PFSK-1 (cell line): ENCODE results near the gene RABGAP1L.

Source experiments
- FOXP2 ChIP-seq: optimal IDR thresholded peaks from 2 replicates; pipeline ENCODE3; 2011; ENCODE audit warnings: borderline replicate concordance, control low read depth, inconsistent platforms; ENCODE audit not compliant: insufficient read depth; ENCODE audit errors: extremely low read length, extremely low read depth
- POLR2AphosphoS5 ChIP-seq: IDR thresholded peaks from 2 replicates; pipeline ENCODE4 v1.6.1; 2012; ENCODE audit warnings: low read depth, mild to moderate bottlenecking, control low read depth, low read length, moderate library complexity
- REST ChIP-seq, 2 experiments: IDR thresholded peaks; 2 replicates each; pipeline versions ENCODE4 v1.6.1 to v1.8.0; 2011 to 2012; ENCODE audit warnings: low read depth in 2 of 2, low read length in 2 of 2, control low read depth in 1 of 2, inconsistent platforms in 1 of 2, mild to moderate bottlenecking in 1 of 2, moderate library complexity in 1 of 2; ENCODE audit not compliant: insufficient read depth in 1 of 2
- SIN3A ChIP-seq: IDR thresholded peaks from 2 replicates; pipeline ENCODE4 v1.6.1; 2012; ENCODE audit warnings: mild to moderate bottlenecking, low read length, moderate library complexity, borderline replicate concordance; ENCODE audit not compliant: insufficient read depth
- TAF1 ChIP-seq: IDR thresholded peaks from 2 replicates; pipeline ENCODE4 v1.6.1; 2012; ENCODE audit warnings: low read length, control low read depth, borderline replicate concordance; ENCODE audit not compliant: insufficient read depth

RABGAP1L gene

DNA sequence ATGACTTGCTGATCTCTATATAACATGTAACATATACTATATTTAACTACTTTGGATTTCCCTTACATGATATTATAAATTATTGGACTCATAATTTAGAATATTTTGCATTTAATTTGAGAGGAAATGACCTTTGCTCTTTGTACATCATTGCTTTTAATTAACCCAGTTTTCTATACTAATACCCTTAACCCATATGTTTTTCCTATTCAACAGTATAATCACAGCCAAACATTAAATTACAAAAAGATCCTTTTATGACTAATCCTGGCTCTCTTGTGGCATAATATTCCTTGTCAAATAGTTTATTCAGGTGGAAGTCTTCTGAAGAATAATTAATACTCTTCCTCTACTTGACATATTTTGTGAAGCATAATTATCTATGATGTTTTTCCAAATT, 232.4 kb downstream of the RABGAP1L start:
- TF ChIP-seq TAF1 (no peak), FOXP2 (no peak), POLR2AphosphoS5 (no peak), SIN3A (no peak), REST (IDR thresholded peaks at IDR 0.05; ENCODE audit: insufficient read depth in 1 of 2, low read depth in 2 of 2, low read length in 2 of 2) (no peak)

DNA sequence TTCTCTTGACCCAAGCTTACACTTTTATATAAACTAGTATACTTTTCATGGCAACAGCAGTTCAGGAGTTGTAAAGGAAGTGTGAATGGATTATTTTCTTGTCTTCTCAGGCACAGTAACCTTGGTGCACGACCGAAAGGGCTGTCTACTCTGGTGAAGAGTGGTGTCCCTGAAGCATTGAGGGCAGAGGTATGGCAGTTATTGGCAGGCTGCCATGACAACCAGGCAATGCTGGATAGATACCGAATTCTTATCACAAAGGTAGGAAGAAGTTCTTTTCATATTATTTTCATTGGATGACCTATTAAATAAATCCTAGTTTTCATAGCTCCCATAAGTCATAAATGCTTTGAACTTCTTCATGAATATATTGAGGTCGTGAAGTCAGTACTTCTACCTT, 234.6 kb downstream of the RABGAP1L start:
- TF ChIP-seq POLR2AphosphoS5, result no peak
- no peak for TF ChIP-seq SIN3A
- no peak for TF ChIP-seq REST (IDR thresholded peaks at IDR 0.05; ENCODE audit: insufficient read depth in 1 of 2, low read depth in 2 of 2, low read length in 2 of 2)
- no peak for TF ChIP-seq TAF1
- no peak for TF ChIP-seq FOXP2

- no peak for TF ChIP-seq POLR2AphosphoS5
- no peak for TF ChIP-seq REST (IDR thresholded peaks at IDR 0.05; ENCODE audit: insufficient read depth in 1 of 2, low read depth in 2 of 2, low read length in 2 of 2)
- TF ChIP-seq TAF1, result no peak
- TF ChIP-seq SIN3A, result no peak
- no peak for TF ChIP-seq FOXP2
Measured at GRCh38 chr1:174397261-174397660, 237.9 kb downstream of the RABGAP1L start.

DNA sequence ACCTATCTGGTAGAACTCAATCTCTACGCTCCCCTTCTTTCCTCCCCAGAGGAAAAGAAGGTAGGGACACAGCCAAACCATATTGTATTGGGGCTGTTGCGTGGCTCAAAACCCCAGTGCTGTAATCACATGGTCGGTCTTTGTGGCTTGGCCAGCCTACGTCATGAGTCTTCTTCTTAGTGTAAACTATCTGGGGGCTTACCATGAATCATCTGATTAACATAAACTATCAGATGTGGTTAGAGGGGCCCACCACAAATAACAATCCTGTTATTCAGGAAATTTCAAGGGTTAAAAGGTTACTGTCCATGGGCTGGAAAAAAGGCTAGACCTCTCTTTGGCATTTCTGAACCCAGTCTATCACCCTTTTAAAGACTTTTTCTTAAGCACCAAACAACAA, 238.9 kb downstream of the RABGAP1L start:
- no peak for TF ChIP-seq FOXP2
- TF ChIP-seq REST (IDR thresholded peaks at IDR 0.05; ENCODE audit: insufficient read depth in 1 of 2, low read depth in 2 of 2, low read length in 2 of 2), result no peak
- no peak for TF ChIP-seq SIN3A
- TF ChIP-seq POLR2AphosphoS5, result no peak
- no peak for TF ChIP-seq TAF1

DNA sequence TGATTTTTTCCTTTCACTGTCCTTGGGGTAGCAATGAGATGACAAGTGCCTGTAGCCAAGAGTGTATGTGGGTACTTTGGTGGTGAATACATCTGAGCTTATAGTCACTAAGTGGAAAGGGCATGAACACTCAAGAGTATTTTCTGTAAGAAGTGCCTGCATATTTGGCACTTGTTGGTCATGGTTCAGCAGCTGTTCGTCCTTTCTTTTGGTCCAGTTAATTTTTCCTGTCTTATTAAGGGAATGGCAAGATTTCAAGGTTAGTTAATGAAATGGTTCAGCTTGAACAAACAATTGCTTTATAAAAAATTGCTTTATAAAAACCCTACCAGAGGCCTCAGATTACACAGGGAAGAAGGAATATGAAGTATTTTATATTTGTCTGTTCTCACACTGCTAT, 239.9 kb downstream of the RABGAP1L start:
- TF ChIP-seq POLR2AphosphoS5 (no peak), SIN3A (no peak), FOXP2 (no peak), REST (IDR thresholded peaks at IDR 0.05; ENCODE audit: insufficient read depth in 1 of 2, low read depth in 2 of 2, low read length in 2 of 2) (no peak), TAF1 (no peak)
